Peyer's patch (tissue), 4 donors: ENCODE results near the gene HCRTR1. TPM values are rescaled to one million over a fixed set of nuclear protein-coding genes. Genes with fewer than 3 reads are reported as not detected.

Experiments used
- DNase-seq, 3 donors: peaks; one replicate each; pipeline ENCODE4 v3.0.0-alpha.2; 2017 to 2019
- H3K27ac ChIP-seq, 4 donors: fragments of 200-600 bp; sonication (generic); one replicate each; pipeline ENCODE4 v1.5.1; 2016 to 2019
- H3K27me3 ChIP-seq, 2 donors: fragments of 200-600 bp; sonication (generic); one replicate each; pipeline ENCODE4 v1.5.1; 2019
- H3K36me3 ChIP-seq, 3 donors: fragments of 200-600 bp; sonication (generic); one replicate each; pipeline ENCODE4 v1.5.1; 2016 to 2019
- H3K4me1 ChIP-seq, 4 donors: fragments of 200-600 bp; sonication (generic); one replicate each; pipeline ENCODE4 v1.5.1; 2016 to 2019
- H3K4me3 ChIP-seq, 4 donors: fragments of 200-600 bp; sonication (generic); 1 replicate in 3 of 4; 2 replicates in 1 of 4; pipeline ENCODE4 v1.5.1; 2016 to 2019; ENCODE audit warnings: mild to moderate bottlenecking in 1 of 4
- H3K9me3 ChIP-seq, 4 donors: fragments of 200-600 bp; sonication (generic); one replicate each; pipeline ENCODE4 v1.5.1; 2016 to 2019; ENCODE audit warnings: mild to moderate bottlenecking in 1 of 4
- CTCF ChIP-seq, 6 experiments: fragments of 450-650 bp in 4 of 6; fragments of 200-600 bp in 2 of 6; sonication (generic) in 1 of 6; IDR thresholded peaks; one replicate each; pipeline ENCODE4 v1.5.1; 2017 to 2019; ENCODE audit warnings: antibody characterized with exemption in 6 of 6, mild to moderate bottlenecking in 3 of 6, moderate library complexity in 1 of 6
- POLR2A ChIP-seq, 2 donors: fragments of 450-650 bp; IDR thresholded peaks; one replicate each; pipeline ENCODE4 v1.5.1; 2017; ENCODE audit warnings: antibody characterized with exemption in 2 of 2, mild to moderate bottlenecking in 2 of 2, moderate library complexity in 2 of 2
- total RNA-seq, 4 donors: library from RNA; depleted of rRNA; stranded (reverse); fragments of >200 nt; gene quantifications; one replicate each; pipeline ENCODE4 v1.1.0, GENCODE V29; 2016

Gene HCRTR1
- total RNA-seq, 4 donors from 2014 or later: not detected

DNA sequence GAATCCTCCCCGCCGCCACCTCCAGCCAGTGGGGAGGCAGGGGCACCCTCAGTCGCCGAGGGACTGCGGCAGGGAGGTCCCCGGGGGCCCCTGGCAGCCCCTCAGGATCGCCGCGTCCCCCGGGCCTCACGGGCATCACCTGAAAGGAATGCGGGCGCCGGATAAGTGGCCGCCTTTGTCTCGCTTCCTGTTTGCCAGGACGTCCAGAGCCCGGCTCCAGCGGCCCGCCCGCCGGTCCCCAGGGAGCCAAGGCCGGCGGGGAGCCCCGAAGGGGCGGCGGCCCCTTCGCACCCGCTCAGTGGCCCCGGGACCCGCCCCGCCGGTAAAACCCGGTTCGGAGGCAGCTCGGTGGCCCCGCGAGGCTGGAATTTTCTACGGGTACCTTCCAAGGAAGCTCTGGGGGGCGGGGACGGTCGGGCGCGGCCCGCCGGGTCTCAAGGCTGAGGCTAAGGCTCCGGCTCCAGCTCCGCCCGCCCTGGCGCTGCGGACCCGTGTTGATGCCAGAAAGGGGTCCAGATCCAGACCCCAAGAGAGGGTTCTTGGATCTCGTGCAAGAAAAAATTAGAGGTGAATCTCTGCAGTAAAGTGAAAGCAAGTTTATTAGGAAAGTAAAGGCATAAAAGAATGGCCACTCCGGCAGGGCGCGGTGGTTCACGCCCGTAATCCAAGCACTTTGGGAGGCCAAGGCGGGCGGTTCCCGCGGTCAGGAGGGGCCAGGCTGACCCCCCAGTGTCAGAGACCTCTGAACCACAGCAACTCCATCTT lies 28.6 kb upstream of the HCRTR1 start:
- no peak for TF ChIP-seq POLR2A (IDR thresholded peaks at IDR 0.05)
- no peak for TF ChIP-seq CTCF (IDR thresholded peaks at IDR 0.05)

DNA sequence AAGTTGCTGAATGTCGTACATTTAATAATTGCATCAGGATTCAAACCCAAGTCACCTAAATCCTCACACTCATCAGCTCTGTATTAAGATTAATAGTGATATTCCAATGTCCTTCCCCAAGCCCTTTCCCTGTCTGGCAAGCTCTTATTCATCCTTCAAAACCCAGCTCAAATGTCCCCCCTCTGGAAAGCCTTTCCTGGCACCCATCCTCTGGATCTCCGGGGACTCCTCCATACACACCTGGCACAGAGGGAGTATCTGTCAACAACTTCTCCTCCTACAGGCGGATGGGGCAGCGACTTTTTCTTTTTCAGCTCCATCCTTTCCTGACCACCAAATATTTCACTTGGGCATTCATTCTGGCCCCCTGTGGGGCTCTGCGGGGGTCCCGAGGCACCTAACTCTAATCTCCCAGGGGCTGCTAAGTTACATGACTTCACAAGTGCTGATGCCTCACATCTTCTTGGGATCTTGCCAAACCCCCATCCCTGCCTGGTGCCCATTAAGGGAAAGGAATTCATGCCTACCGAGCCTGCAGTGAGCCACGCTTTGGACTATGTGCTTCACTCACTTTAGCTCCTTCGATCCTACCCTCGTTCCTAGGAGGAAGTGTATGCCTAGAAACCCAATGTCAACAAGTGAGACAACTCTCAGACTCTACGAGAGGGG lies 25.9 kb upstream of the HCRTR1 start:
- DNase-seq: peak in 2 of 3 donors; percentile 11 to 48
- Histone ChIP-seq H3K27me3 (no peaks in the 10 kb centered on the region), H3K4me3 (no peak overlapping the region), H3K36me3 (peaks cover 0 to 7% (median 0%) of the 10 kb centered on the region in 3 donors), H3K4me1 (peaks cover 0 to 42% (median 2%) of the 10 kb centered on the region in 4 donors), H3K27ac (peak overlapping the region in 1 of 4 donors; percentile 24), H3K9me3 (no peaks in the 10 kb centered on the region)
- TF ChIP-seq CTCF (IDR thresholded peaks at IDR 0.05) (no peak), POLR2A (IDR thresholded peaks at IDR 0.05) (no peak)

More for the DNA sequence above, 28.6 kb upstream of the HCRTR1 start:
- Histone ChIP-seq H3K9me3 (no peaks in the 10 kb centered on the region), H3K4me3 (peak overlapping the region; percentile 24 to 60 (median 38)), H3K27ac (peak overlapping the region; percentile 25 to 82 (median 72)), H3K4me1 (peaks cover 0 to 56% (median 2%) of the 10 kb centered on the region in 4 donors), H3K27me3 (no peaks in the 10 kb centered on the region), H3K36me3 (peaks cover 0 to 20% (median 0%) of the 10 kb centered on the region in 3 donors)
- peak in 2 of 3 donors; percentile 13 to 73 for DNase-seq

DNA sequence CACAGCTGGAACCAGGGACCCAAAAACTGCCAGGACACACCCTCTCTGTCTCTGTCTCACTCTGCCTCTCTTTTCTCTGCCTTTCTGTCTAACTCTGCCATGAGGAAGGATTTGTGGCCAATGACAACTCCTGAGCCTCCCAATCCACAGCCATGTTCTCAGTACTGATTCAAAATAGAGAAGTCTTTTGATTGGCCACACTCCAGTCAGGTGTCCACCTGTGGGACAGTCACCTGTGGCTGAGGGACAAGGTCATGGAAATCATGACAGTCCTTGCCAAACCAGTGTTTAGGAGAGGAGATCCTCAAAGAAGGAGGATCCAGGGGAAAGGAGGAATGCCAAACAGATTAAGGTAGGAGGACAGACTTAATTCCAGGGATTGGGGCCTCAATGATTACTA lies 25.4 kb upstream of the HCRTR1 start:
- Histone ChIP-seq H3K36me3 (peaks cover 0 to 2% (median 0%) of the 10 kb centered on the region in 3 donors), H3K9me3 (no peaks in the 10 kb centered on the region), H3K4me3 (no peak overlapping the region), H3K27me3 (no peaks in the 10 kb centered on the region), H3K27ac (peak overlapping the region in 1 of 4 donors; percentile 24), H3K4me1 (peaks cover 0 to 36% (median 2%) of the 10 kb centered on the region in 4 donors)
- peak in 1 of 3 donors; percentile 7 for DNase-seq
- TF ChIP-seq CTCF (IDR thresholded peaks at IDR 0.05) (no peak), POLR2A (IDR thresholded peaks at IDR 0.05) (no peak)

- Histone ChIP-seq H3K27me3 (no peaks in the 10 kb centered on the region), H3K36me3 (no peaks in the 10 kb centered on the region), H3K4me1 (peaks cover 0 to 26% (median 2%) of the 10 kb centered on the region in 4 donors), H3K9me3 (no peaks in the 10 kb centered on the region), H3K4me3 (no peak overlapping the region), H3K27ac (no peak overlapping the region)
- DNase-seq: peak in 1 of 3 donors; percentile 12
- TF ChIP-seq CTCF (IDR thresholded peaks at IDR 0.05) (no peak), POLR2A (IDR thresholded peaks at IDR 0.05) (no peak)
Observed at GRCh38 chr1:31593136-31593665, 24.3 kb upstream of the HCRTR1 start.

GRCh38 chr1:31593770-31594632 lies 23.5 kb upstream of the HCRTR1 start:
- TF ChIP-seq CTCF (IDR thresholded peaks at IDR 0.05) (peak; percentile 7 to 93 (median 80)), POLR2A (IDR thresholded peaks at IDR 0.05) (no peak)
- Histone ChIP-seq H3K27ac (no peak overlapping the region), H3K36me3 (no peaks in the 10 kb centered on the region)

More at GRCh38 chr1:31593770-31594632, 23.5 kb upstream of the HCRTR1 start:
- Histone ChIP-seq H3K27me3 (no peaks in the 10 kb centered on the region), H3K4me1 (peaks cover 0 to 18% (median under 1%) of the 10 kb centered on the region in 4 donors), H3K9me3 (no peaks in the 10 kb centered on the region), H3K4me3 (no peak overlapping the region)
- peak; percentile 31 to 93 (median 90) for DNase-seq
